Measurements from ENCODE around the gene SPTBN2.
"Not testable (repeated sequence)": the region's sequence is repeated elsewhere in the genome, so short reads cannot be mapped to it uniquely, and the experiment has no call there.

Gene SPTBN2

DNA sequence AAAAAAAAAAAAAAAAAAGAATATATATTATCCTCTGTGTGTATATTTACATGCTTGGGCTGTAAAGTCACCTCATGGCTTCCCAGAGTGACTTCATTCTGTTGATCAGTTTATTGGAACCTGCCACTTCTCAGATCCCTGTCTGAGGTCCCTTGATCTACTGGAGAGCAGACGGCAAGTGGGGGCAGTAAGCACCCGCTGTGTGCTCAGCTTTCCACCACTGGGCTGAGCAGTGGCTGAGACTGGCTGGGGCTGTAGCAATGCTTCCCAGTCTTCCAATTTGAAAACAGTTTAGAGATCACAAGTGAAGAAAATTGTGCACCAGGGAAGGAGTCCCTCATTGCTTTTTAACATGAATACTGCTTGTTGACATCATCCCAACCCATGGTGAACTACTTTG, 44.4 kb downstream of the SPTBN2 start:
- DNase-seq (ENCODE audit: low spot score): no peak

GRCh38 chr11:66683877-66684276, 45.1 kb downstream of the SPTBN2 start:
- DNase-seq (ENCODE audit: low spot score): no peak

DNA sequence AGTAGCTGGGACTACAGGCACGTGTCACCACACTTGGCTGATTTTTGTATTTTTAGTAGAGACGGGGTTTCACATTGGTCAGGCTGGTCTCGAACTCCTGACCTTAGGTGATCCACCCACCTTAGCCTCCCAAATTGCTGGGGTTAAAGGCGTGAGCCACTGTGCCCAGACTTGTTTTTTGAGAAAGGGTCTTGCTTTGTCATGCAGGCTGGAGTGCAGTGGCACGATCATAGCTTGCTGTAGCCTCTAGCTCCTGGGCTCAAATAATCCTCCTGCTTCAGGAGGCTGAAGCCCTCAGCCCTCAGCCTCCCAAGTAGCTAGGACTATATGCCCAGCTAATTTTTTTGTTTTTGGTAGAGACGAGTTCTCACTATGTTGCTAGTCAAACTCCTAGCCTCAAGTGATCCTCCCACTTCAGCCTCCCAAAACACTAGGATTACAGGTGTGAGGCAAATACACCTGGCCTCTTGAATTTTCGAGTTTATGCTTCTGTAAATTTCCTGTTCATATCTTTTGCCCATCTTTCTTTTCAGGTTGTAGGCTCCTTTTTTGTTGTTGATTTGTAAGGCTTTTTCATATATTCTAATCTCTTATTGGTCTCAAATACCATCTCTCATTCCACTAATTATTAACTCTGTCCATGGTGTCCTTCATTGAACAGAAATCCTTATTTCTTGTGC, 47.9 kb downstream of the SPTBN2 start:
- DNase-seq (ENCODE audit: low spot score): no peak

DNA sequence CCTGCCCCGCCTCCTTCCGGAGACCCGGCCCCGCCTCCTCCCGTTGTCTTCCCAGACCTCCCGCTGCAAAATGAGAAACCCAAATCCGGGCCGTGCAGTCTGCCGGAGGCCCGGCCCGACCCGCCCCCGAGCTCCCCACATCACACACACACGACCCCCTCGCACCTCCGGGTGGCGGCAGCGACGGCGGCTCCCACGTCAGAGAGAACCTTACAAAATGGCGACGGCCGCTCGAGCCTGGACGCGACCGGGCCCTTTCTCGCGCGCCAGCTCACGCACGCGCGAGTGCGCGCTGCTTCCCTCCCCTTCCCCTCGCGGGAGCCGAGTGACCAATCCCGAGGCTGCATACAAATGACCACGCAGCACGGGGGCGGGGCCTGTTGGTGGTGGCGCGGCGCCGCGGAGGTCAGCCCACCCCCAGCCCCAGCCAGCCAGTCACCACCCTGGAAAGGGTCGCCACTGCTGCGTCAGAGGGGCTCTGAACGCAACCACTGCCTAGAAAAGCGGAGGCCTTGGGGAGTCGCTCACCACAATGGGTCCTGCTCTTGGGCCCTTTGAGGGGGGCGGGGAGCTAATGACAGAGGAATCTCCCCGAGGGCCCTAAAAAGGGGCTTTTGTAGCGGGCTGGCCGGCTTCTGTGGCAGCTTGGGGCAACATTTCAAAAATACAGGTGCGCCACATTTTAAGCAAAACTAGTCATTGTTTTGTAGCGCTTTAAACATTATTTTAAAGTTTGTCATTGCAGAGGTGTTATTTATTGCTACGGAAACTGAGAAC, 51.2 kb downstream of the SPTBN2 start, which contains the start of gene RBM4B:
Gene RBM4B (minus strand): TSS at position 289 of the 777 bp plus-strand sequence. CDS start 808 bp downstream, outside the sequence.
- DNase-seq (ENCODE audit: low spot score): peak; percentile 100

DNA sequence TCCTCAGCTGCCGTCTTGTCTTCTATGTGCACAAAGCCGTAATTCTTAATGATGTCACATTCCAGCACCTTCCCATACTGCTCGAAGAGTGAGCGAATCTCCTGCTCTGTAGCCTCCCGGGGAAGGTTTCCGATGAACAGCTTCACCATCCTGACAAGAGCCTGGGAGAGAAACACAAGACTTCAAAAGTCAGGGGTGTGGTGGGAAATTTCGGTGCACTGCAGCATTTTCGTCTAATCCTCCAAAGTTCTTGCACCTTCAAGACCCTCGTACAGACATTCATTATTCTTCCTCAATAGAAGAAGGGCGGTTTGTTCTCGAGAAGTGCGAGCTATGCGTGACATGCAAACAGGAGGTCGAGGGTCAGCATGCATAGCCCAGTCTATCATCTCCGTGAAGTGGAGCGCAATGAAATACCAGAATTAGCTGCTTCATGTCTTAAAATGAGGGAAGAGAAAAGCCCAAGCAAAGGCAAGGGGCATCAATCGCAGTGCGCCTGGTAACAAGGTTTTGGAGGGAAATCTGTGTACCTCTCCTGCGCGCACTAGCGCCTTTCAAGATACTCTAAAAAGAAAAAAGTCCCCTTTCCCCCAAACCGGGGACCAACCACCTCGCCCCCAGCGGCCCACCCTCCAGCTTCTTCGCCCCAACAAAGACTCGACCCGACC, 52.0 kb downstream of the SPTBN2 start:
- no peak for DNase-seq (ENCODE audit: low spot score)

DNA sequence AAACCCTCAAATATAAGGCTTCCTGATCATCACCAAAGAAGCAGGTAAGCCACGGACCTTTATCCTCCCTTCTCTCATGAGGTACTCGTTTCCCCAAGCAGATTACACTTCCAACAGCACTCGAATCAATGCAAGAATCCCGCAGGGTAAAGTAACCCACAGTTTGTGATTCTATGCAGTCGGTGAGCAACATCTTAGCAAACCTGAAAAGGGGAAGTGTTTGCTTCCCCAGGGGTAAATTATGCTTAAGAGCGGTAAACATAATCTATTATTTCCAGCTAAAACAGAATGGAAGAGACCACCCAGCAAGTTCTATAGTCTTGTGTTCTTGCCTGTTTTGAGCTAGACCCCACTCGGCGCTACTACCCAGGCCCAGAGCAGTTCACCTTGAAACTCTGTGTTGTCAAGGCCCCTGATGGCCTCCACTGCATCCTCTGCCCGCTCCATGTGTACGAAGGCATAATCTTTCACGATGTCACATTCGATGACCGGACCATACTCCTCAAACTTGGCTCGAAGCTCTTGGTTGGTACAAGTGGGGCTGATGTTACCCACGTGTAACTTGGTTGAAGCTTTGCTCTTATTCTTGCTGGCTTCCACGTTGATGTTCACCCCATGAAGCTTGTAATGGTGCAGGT, 52.6 kb downstream of the SPTBN2 start:
- DNase-seq (ENCODE audit: low spot score): no peak

DNA sequence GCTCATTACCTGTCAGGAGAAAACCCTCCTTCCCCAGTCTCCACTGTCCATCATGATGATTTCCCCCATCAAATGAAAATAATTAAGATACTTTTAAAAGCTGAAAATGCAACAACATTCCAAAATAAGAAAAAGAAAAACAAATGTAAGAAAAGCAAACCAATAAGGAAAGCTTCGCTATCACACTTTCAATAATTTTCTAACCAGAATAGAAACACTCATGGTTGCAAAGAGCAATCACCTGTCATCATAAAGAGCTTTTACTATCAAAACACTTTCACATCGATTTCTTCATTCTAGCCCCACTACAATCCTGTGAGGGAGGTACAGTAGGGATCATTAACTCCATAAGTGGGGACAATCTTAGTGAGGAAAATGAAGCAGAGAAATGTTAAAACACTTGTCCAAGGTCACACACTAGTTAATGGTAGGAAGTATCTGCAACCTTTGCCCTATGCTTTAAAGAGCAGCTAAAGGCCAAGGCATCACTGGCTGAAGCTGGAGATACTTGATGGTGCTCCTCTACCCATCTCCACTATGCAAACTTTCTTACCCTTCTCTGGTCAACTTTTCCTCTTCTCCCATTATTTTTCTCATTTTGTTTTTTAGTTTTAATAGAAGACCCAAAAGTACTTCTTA, 53.9 kb downstream of the SPTBN2 start:
- no peak for DNase-seq (ENCODE audit: low spot score)

- no peak for DNase-seq (ENCODE audit: low spot score)
These were observed 58.2 kb downstream of the SPTBN2 start for GRCh38 chr11:66670816-66671215.

- no peak for DNase-seq (ENCODE audit: low spot score)
These were observed 63.6 kb downstream of the SPTBN2 start for GRCh38 chr11:66665369-66665768.

DNA sequence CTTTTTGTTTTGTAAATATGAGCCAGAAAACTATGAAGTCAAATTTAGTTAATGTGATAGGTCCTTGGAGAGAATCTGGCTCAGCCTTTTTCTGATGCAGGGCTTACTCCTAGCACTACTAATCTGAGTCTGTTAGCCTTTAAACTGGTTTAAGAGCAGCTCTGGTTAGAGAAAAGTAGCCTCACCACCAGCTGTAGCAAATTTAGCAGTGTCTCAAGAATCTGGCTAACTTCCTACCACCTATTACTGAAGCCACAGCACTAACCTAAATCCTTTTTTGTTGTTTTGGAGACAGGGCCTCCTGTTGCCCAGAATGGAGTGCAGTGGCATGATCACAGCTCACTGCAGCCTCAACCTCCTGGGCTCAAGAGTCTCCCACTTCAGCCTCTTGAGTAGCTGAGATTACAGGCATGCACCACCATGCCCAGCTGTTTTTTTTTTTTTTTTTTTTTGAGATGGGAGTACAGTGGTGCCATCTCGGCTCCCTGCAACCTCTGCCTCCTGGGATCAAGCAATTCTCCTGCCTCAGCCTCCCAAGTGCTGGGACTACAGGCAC, 65.2 kb downstream of the SPTBN2 start:
- no peak for DNase-seq (ENCODE audit: low spot score)

DNA sequence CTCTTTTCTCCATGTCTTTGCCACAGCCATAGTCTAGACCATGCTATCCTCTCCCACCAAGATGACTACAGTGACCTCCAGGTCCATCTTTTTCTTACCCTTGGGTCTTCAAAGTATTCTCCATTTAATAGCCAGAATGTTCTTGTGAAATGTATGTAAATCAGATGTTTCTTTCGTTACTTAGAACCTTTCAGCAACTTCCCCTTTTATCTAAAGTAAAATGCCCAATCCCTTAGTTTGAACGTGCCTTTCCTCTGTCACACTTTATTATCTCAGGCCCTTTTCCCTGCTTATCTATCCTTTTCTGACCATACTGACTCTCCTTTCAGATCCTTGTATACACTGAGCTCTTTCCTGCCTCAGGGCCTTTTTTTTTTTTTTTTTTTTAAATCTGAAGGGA, 69.3 kb downstream of the SPTBN2 start:
- DNase-seq (ENCODE audit: low spot score): no peak

DNA sequence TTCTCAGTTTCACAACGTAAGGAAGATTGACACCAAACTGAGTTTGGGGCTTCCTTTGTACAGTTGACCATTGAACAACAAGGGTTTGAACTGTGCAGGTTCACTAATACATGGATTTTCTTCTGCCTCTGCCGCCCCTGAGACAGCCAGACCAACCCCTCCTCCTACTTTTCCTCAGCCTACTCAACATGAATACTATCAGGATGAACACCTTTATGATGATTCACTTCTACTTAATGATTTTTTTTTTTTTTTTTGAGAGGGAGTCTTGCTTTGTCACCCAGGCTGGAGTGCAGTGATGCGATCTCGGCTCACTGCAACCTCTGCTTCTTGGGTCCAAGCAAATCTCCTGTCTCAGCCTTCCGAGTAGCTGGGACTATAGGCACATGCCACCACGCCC, 75.9 kb downstream of the SPTBN2 start:
- no peak for DNase-seq (ENCODE audit: low spot score)

DNA sequence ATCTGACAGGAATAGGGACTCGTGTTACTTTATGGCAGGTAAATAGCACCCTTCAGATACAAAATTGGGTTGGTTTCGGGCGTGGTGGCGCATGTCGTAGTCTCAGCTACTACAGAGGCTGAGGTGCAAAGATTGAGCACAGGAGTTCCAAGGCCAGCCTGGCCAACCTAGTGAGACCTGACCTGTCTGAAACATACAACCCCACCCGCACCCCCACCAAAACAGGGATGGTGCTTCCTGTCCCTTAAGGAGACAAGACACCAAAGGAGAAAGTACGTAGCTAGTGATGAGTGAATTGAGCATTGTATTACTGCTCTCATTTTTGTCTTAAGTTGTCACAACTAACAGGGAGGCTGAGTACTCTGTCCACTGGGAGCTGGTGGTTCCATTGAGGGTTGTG, 76.4 kb downstream of the SPTBN2 start:
- DNase-seq (ENCODE audit: low spot score): no peak

DNA sequence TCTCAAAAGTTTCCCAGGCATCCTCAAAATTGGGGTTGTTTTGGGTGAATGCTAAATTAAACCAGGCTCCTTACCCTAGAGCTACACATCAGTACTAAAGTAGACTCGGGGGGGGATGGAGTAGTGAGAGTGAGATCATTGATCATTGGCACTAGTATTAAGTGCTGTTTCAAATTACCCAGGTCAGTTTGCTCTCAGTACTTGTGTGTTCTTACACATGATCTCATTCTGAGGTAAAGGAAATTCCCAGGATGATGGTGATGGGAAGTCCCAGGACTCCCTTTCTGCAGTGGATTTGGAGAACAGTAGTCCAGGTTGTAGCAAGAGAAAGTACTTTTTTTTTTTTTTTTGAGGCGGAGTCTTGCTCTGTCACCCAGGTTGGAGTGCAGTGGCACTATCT, 78.0 kb downstream of the SPTBN2 start:
- DNase-seq (ENCODE audit: low spot score): no peak

- no peak for DNase-seq (ENCODE audit: low spot score)
These were observed 79.1 kb downstream of the SPTBN2 start for GRCh38 chr11:66649903-66650302.

DNA sequence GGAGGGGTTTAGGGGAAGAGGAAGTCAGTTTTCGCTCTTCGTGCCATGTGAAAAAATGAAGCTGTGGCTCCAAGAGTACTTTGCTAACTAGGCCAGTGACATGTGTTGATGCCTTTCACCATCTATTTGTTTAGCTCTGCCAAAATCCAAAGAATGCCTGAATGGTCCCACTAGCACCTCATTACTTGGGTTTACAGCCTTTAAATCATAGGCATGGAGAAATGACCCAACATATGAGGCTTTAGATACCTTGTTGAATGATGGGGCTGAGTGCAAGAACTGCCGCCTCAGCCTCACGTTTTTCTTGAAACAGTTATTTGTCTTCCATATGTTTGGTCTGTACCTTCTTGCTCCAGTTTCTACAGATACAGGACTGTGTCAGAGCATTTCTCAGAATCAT, 82.2 kb downstream of the SPTBN2 start:
- DNase-seq (ENCODE audit: low spot score): no peak

DNA sequence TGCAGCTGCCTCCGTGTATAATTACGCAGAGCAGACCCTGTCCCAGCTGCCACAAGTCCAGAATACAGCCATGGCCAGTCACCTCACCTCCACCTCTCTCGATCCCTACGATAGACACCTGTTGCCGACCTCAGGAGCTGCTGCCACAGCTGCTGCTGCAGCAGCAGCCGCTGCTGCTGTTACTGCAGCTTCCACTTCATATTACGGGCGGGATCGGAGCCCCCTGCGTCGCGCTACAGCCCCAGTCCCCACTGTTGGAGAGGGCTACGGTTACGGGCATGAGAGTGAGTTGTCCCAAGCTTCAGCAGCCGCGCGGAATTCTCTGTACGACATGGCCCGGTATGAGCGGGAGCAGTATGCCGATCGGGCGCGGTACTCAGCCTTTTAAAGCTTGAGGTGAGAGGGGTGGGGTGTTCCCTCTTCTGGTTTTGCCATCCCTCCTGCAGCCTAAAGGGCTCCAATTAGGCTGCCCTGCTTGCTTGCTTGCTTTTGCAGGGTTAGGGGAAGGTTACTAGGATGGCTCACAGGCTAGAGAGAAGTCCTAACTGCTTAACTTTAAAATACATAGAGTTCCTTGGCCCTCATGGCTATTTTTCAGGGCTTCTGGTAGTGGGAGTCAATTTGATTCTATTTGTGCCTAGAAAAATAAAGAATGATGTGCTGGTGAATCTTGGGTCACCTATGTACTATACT, 85.1 kb downstream of the SPTBN2 start:
- DNase-seq (ENCODE audit: low spot score): no peak

- DNase-seq (ENCODE audit: low spot score): peak; percentile 25
These were observed 87.2 kb downstream of the SPTBN2 start for GRCh38 chr11:66641834-66642233.

DNA sequence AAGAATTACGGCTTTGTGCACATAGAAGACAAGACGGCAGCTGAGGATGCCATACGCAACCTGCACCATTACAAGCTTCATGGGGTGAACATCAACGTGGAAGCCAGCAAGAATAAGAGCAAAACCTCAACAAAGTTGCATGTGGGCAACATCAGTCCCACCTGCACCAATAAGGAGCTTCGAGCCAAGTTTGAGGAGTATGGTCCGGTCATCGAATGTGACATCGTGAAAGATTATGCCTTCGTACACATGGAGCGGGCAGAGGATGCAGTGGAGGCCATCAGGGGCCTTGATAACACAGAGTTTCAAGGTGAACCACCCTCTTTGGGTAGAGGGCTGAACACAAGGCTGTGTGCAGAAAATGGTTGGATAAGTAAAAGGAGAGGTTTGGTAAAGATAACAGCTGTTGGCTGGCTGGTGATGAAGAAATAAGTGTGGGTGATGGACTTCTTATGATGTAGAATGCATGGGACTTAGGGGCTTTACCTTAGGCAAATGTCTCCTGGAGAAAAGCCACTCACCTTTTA, 89.1 kb downstream of the SPTBN2 start:
- DNase-seq (ENCODE audit: low spot score): not testable (repeated sequence)

DNA sequence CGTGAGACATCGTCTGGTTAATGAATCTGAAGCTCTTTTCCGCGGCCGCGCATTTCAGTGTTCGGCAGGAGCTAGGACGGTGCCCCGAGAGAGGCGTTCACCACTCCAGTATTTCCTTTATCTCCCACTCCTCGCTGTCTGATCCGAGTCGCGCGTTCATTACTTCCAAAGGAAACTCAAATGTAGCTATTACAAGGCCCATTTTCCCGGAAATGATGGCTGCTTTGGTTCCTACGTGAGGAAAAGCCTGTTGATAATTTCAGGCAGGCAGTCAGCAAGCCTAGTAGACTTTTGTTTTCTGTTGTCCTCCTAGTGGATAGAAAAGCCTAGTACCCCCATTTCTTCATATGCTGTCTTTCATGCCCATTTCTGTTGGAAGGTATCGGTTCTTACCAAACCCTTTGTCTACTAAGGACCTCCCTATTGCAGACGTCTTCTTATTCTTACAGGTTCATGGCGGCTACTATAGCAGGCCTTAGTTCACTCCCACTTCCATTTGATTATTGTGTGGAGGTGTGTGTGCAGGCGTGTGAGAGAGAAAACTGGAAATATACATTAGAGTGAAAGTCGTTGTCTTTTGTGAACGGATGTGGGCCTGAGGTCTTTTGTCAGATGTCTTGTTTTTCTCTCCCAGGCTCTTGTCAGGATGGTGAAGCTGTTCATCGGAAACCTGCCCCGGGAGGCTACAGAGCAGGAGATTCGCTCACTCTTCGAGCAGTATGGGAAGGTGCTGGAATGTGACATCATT, 89.8 kb downstream of the SPTBN2 start:
- DNase-seq (ENCODE audit: low spot score): peak; percentile 32

Measured in GM03348 (cell line).